ENCODE results near the gene EPHB1.

EPHB1 gene

DNA sequence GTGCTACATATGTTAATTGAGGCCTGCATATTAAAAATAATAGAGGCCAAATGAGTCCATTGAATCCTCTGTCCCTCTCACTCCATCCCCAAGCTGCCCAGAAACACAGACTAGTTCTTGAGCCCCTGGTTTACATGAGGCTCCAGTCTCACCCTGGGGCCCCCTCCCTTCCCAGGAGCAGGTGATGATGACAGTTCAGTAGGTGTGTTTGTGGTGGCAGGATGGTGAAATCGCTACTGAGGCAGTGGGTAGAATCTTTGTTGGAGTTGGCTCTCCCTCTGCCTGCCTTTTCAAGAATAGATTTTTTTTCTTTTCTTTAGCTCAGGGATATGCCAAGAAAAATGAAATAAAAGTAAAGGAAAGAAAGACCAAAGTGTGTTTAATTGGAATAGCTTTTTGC, 288.7 kb downstream of the EPHB1 start:
- Histone ChIP-seq H3K36me3 (no peaks in the 10 kb centered on the region), H3K9me3 (no peaks in the 10 kb centered on the region), H3K4me1 (no peaks in the 10 kb centered on the region), H3K4me3 (ENCODE audit: low read depth, low read length) (no peak overlapping the region), H3K27me3 (no peaks in the 10 kb centered on the region)
- DNase-seq, result no peak
- TF ChIP-seq, protein P1, sequence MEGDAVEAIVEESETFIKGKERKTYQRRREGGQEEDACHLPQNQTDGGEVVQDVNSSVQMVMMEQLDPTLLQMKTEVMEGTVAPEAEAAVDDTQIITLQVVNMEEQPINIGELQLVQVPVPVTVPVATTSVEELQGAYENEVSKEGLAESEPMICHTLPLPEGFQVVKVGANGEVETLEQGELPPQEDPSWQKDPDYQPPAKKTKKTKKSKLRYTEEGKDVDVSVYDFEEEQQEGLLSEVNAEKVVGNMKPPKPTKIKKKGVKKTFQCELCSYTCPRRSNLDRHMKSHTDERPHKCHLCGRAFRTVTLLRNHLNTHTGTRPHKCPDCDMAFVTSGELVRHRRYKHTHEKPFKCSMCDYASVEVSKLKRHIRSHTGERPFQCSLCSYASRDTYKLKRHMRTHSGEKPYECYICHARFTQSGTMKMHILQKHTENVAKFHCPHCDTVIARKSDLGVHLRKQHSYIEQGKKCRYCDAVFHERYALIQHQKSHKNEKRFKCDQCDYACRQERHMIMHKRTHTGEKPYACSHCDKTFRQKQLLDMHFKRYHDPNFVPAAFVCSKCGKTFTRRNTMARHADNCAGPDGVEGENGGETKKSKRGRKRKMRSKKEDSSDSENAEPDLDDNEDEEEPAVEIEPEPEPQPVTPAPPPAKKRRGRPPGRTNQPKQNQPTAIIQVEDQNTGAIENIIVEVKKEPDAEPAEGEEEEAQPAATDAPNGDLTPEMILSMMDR (IDR thresholded peaks at IDR 0.05; ENCODE audit: low read depth, low read length), result no peak

- H3K4me3 ChIP-seq (ENCODE audit: low read depth, low read length), result no peak overlapping the region
- DNase-seq, result peak; percentile 18
- no peaks in the 10 kb centered on the region for H3K36me3 ChIP-seq
- H3K4me1 ChIP-seq, result no peaks in the 10 kb centered on the region
- TF ChIP-seq, protein P1 (IDR thresholded peaks at IDR 0.05; ENCODE audit: low read depth, low read length), result no peak
- H3K9me3 ChIP-seq, result no peaks in the 10 kb centered on the region
- no peaks in the 10 kb centered on the region for H3K27me3 ChIP-seq
Measured at GRCh38 chr3:135084405-135084804, 289.3 kb downstream of the EPHB1 start.

- no peaks in the 10 kb centered on the region for H3K36me3 ChIP-seq
- H3K27me3 ChIP-seq, result no peaks in the 10 kb centered on the region
- TF ChIP-seq, protein P1 (IDR thresholded peaks at IDR 0.05; ENCODE audit: low read depth, low read length), result no peak
- no peak overlapping the region for H3K4me3 ChIP-seq (ENCODE audit: low read depth, low read length)
- H3K9me3 ChIP-seq, result no peaks in the 10 kb centered on the region
- no peak for DNase-seq
- H3K4me1 ChIP-seq, result no peaks in the 10 kb centered on the region
Measured at GRCh38 chr3:135084976-135085375, 289.9 kb downstream of the EPHB1 start.

DNA sequence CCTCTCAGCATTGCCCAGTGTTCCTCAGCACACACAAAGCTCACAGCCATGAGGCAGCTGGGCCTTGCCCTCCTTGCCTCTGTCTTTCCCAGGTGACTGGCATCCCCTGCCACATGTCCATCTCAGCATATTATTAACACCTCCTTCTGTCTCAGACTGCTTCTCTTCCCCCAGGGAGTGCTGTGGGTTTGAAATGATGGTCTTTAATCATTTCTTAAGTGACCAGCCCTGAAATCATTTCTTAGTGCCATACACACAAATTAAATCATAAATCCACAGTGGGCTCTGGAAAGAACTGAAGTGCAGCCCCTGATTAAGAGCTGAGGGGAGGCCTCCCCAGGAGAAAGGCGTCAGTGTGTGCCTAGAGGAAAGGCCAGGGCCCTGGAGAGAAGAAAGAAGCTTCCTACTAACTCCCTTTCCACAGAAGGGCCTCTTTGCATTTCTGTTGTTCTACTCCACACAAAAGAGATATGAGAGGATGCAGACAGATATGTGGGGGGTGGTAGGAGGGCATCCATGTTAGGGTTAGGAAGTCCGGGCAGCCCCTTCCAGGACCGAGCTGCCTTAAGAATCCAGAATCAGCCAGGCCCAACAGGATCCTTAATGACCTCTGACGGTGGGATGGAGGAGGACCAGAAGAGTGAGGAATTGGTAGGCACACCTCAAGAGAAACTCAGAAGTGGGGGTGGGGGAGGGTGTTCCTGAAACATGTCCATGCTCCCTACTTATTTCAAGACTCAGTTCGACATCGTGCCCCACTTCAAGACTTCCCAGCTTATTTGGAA, 290.8 kb downstream of the EPHB1 start:
- DNase-seq, result no peak
- H3K36me3 ChIP-seq, result no peaks in the 10 kb centered on the region
- H3K9me3 ChIP-seq, result no peaks in the 10 kb centered on the region
- no peak overlapping the region for H3K4me3 ChIP-seq (ENCODE audit: low read depth, low read length)
- no peaks in the 10 kb centered on the region for H3K4me1 ChIP-seq
- TF ChIP-seq, protein P1 (IDR thresholded peaks at IDR 0.05; ENCODE audit: low read depth, low read length), result no peak
- H3K27me3 ChIP-seq, result no peaks in the 10 kb centered on the region

DNA sequence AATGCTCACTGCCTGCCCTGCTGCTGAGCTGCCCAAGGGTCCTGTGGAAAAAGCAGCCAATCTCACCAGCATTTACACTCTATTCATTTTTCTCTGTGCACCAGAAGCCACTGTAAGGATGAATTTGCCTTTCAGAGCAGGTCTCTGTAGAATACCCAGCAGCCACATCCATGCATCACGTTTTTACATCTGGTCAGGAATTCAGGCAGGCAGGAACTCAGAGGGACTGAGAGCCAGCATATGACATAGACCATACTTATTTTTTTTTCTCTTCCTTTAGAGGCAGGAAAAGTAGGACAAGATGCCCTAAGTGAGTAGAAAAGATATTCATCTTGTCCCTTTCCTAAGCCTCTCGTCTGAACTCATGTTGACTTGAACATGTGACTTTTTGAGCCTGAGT, 292.7 kb downstream of the EPHB1 start:
- TF ChIP-seq, protein P1 (IDR thresholded peaks at IDR 0.05; ENCODE audit: low read depth, low read length), result no peak
- H3K27me3 ChIP-seq, result no peaks in the 10 kb centered on the region
- H3K9me3 ChIP-seq, result no peaks in the 10 kb centered on the region
- DNase-seq, result no peak
- no peak overlapping the region for H3K4me3 ChIP-seq (ENCODE audit: low read depth, low read length)
- no peaks in the 10 kb centered on the region for H3K4me1 ChIP-seq
- H3K36me3 ChIP-seq, result no peaks in the 10 kb centered on the region

GRCh38 chr3:135089451-135089850, 294.4 kb downstream of the EPHB1 start:
- Histone ChIP-seq H3K4me3 (ENCODE audit: low read depth, low read length) (no peak overlapping the region), H3K36me3 (no peaks in the 10 kb centered on the region), H3K9me3 (no peaks in the 10 kb centered on the region), H3K4me1 (no peaks in the 10 kb centered on the region), H3K27me3 (no peaks in the 10 kb centered on the region)
- no peak for DNase-seq
- TF ChIP-seq, protein P1 (IDR thresholded peaks at IDR 0.05; ENCODE audit: low read depth, low read length), result no peak
